ENCODE measurements around the gene DDX31.

The DDX31 gene

DNA sequence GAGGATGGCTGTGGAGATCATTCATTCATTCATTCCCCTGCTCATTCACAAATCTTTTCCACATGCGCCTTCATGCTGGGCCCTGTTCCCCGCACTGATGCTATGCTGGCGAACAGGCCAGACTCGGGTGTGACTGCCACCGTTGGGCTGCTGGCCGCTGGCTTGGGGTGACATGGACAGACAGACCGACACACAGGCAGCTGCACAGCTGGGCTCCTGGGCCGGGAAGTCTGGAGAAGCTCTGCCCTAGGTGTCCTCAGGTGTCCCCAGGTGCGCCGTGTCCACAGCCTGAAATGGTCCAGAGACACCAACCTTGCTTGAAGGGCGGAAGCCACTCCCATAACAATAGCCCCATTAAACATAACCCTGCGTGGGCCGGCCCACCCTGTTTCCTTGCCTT lies 122.3 kb downstream of the DDX31 start:
- DNase-seq (ENCODE audit: low read depth, low spot score): no peak

DNA sequence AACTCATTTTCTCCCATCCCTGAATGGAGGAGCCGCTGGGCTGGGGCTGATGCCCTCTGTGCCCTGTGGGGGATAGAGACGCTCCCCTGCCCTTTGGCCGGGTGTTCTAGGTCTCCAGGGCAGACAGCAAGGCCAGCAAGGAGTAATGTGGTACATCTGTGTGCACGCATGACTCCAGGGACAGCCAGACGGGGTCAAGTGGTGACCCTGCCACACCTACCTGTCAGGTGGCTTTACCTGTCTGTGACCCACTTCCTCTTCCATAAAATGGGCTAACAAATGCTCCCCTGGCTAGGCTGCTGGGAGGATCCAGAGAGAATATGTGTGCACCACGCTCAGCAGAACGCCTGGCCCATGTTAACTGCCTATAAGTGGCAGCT lies 122.7 kb downstream of the DDX31 start:
- DNase-seq (ENCODE audit: low read depth, low spot score): no peak

DNA sequence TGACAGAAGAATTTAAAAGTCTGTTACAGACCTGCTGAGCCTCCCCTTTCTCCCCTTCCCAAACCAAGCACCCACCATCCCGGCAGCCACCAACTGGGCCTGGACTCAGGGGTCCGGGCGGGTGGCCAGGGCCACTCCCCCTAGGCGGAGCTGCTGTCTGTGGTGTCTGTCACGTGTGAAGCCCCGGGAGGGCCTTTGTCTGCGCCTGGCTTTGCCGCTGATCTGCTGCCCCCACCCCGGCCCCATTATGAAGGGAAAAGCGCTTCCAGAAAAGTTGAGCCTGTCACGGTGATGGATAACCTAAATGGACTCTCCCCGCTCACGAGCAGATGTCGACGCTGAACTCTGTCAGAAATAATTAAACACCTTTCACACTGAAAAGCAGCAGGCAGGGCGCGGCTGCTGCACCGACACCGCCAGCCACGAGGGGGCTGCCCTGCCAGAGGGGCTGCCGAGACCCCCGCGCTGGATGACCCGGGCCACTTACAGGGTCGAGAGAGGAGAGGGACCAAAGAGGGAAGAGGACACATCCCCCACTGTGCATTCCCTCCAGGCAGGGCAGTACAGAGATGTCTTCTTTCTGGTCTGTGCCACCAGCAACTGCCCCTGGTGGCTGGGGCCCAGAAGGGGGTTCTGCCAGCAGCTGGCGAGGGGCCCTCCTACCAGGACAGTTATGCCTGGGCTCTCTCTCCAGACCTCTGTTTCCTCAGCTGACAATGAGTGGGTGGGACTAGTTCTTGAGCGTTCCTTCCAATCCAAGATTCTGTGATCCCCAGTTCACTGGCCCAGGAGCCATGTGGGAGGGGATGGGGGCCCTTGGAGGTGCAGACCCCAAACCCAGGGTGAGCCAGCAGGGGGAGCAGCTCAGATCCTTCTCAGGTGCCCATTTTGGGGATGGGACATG lies 123.4 kb downstream of the DDX31 start:
- DNase-seq (ENCODE audit: low read depth, low spot score): no peak

GRCh38 chr9:132545578-132545977 lies 124.2 kb downstream of the DDX31 start:
- no peak for DNase-seq (ENCODE audit: low read depth, low spot score)

- no peak for DNase-seq (ENCODE audit: low read depth, low spot score)
These were observed 125.8 kb downstream of the DDX31 start for GRCh38 chr9:132543960-132544359.

GRCh38 chr9:132543251-132543650 lies 126.5 kb downstream of the DDX31 start:
- no peak for DNase-seq (ENCODE audit: low read depth, low spot score)
